GM19438 (cell line): Measurements from ENCODE around the gene IGSF9B.

Source experiments
- ATAC-seq: cut with Tn5 transposase; IDR thresholded peaks from one replicate; pipeline ENCODE4 v1.9.1; 2021; ENCODE audit warnings: low read depth; ENCODE audit not compliant: unreplicated experiment

IGSF9B gene

DNA sequence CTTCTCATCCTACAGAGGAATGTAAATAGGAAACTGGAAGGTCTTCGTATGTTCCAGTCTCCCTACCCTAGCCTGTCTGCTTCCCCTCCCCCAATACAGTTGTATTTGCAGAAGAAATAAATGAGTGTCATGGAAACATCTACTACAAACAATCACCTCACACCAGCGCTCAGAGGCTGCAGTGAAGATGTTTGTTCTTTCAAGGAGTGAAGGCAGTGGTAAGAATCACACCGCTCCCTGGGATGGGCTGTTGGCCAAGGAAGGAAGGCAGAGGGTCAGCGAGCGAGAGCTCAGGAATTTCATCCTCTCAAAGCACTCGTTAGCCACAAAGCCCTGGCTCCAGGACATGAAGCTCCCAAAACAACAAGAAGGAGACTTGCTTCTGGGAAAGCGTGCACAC, 1.1 kb upstream of the IGSF9B start:
- ATAC-seq = no peak

DNA sequence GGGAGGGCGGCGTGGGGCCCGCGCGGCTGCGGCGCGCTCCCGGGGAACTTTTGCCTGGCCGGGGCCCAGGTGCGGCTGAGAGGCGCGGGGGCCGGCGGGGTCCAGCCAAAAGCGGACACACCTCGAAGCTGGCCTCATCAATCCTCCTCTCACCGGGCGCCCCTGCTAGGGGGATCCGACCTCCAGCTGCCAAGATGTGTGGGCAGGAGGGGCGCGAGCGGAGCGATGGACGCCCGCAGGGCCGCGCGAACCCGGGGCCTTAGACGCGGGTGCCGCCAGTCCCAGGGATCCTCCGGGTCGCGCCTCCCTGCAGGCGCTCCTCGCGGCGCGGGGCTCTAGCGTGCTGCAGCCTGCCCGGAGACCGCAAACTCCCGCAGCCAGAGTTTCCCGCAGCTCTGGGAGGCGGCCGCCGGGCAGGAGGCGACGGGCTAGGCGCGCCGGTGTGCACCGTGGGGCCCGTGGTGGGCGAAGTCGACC, 785 bp downstream of the IGSF9B start:
- ATAC-seq = peak; percentile 1

DNA sequence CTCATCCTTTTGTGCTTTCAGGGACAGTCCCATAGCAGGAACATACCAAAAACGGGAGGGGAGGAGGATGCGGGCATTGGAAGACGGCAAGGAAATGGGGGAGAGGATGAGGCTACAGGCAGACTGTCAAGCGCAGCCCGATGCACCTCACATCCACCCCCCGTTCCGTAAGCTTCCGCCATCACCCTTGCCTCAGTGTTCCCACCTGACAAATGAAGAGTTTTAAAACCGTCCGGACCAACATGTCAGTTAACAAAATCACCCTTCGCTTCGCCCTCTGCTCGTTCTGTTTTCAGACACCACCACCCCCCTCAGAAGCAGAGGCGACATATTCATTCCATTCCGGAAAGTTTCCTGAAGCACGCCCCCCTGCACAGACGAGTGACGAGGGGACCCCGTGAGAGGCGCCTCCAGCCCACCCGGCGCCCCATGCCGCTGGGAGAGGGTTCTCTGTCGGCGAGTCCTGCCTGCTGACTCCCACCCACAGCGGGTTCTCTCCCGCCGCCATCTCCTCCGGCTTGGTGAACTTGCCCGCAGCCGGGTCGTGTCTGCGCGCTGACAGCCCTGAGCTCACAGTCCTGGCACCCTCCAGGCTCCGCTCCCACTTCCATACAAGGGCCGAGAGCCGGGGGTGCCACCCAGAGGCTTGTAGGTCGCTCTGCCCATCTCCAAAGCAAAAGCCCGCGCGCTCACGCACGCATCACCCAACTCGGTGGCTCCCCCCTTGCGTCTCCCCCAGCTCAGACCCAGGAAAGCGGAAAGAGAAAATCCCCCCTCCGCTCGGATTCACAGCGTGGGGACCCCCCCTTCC, 1.5 kb downstream of the IGSF9B start:
- no peak for ATAC-seq

DNA sequence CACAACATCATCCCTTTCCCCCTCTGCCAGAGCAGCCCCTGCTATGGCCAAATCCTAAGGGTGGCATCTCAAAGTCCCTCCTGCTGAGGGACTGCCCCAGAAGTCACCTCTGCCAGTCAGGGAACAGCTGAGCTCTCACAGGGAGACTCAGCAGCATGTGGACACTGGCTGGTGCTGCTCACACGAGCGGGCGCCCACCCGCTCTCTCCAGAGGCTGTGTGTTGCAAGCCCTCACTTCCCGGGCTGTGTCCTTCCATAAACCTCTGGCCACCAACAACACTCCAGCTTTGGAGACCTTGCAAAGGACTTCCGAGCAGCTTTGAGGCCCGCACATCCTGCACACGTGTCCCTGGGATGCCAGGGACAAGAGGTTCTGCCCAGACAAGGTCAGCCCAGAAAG, 2.8 kb downstream of the IGSF9B start:
- no peak for ATAC-seq

DNA sequence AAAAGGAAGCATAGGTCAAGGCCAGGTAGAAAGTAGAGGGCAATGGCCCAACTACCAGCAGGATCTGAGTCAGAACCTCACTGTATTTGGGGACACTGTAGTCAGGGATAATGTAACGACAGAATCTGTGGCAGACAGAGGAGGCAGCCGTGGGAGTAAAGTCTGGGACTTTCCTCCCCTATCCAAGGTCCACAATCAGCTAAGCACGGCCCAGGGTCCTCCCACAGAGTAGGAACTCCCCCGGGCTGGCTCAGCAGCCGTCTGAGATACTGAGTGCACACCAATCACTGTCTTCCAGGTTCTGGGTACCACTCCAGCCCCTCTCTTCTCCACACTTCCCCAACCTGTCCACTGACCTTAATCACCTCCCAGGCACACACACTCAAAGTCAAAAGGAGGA, 3.2 kb downstream of the IGSF9B start:
- no peak for ATAC-seq

DNA sequence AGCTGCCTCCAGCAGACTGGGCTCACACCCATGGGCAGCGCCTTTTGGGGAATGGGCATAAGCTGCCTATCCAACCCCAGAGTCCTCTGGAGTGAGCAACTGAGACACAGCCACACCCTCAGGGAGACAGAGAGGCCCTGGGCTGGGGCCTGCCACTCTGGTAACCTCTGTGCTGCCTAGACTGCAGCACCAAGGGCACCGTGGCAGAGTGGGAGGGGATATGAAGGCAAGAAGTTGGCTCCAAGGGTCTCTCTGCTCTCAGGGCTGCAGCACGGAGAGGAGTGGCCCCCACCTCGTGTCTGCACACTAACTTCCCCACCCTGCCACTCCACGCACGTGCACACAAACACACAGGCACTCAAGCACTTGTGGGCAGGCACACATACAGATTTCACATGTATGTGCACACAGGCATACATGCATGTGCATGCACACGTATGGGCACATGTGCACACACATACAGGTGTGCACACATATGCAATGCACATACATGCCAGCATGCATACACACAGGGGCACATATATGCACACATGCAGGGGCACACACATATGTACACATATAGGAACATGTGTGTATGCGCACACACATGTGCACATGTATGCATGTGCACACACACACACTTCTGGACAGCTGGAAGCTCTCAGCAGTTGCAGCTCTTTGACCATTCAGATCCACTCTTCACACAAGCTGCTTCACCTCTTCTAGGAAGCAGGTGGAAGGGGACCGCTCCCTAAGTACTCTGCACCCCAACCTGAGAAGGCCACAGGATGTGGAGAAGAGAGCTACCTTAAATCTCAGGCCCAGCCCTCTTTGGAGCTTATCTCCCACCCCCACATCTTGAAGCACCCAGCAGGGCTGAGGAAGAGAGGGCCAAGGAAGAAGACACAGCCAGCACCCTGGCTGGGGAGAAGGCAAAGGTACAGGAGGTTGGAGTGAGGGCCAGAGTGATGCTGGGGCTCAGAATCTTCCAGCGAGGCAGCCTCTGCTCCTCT, 4.3 kb downstream of the IGSF9B start:
- no peak for ATAC-seq

DNA sequence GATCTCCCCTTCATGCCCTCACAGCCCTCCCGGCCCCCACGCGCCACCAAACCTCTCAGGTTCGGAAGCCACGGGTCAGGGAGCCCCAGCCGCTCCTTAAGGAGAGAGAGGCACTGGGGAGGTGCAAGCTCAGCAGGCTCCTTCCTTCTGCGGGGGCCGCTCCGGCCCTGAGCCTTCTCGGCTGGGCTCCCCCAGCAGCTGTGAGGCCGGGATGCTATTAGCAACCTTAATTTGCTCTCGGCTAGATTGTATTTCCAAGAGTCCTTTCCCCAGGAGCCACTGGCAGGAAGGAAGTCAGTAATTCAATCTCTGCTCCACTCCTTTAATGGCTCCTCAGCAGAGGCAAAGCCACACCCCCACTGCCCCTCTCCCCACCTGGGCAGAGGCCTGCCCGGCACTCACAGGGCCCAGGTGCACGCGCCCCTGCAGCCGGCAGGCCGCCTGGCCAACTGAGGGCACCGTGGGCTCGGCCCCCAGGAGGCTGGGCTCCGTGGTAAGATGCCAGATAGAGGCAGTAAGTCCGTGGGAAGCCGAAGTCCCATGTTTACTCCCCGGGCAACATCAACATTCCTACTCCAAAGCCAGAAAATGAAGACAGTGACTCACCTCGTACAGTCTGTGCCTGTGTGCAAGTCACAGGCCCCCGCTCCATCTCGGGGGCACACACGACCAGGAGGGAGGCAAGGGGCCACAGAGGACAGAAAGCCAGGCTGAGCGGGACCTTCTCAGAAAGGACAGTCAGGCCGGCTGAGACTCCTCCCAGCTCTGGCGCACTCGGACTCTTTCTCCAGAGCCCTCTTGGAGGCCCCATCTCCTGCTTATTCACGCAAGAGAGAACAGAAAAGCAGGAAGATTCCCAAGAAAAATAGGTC, 5.2 kb downstream of the IGSF9B start:
- ATAC-seq = no peak

DNA sequence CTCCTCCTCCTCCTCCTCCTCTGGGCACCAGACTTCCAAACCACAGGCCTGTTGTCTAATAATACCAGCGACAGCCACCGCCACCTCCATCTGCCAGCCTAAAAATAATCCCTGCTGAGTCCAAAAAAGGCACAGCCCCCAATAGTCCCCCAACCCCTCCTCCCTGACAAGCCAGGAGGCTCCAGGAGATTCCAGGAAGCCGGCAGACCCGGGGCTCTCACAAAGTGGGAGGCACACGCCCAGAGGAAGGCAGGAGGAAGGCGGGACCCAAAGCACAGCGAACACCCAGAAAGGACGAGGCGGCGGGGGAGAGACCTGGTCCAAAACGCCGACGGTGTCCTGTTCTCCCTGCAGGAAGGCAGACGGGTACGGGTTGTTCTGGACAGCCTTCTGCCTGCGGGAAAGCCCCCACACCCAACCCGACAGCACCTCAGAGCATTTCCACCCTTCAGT, 5.9 kb downstream of the IGSF9B start:
- ATAC-seq = no peak

DNA sequence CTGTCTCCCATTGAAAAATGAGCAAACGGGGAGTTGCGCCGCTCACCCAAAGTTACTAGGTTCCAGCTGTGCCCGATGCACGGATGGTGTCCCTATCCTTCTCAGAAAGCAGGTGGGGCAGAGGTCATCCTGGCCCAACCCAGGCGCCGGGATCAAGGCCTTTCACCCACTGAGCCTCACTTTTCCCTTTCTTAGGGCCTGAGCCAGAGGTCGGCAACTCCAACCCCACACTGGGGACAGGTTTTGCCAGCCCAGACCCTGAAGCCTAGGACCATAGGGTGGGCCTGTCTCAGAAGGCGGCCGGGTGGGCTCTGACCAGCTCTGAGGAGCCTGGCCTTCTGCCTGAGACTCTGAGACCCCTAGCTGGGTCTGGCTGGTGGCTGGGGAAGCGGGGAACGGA, 6.3 kb downstream of the IGSF9B start:
- ATAC-seq = no peak

DNA sequence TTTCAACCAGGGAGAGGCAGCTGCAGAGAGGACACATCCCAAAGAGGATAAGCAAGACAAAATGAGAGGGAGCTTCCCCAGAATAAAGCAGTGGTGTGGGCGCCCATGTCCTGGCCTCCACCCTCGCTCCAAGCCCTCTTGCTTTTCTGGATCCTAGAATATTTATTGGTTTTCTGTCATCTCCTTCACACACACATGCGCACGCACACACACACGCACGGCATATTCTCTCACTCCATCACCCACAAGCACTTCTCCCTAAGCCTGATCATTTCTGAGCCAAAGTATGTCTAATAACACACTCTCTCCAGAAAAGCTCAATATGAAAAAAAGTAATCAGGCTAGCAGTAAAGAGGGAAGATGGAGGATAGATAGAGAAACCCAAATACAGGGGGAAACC, 7.6 kb downstream of the IGSF9B start:
- ATAC-seq = no peak

DNA sequence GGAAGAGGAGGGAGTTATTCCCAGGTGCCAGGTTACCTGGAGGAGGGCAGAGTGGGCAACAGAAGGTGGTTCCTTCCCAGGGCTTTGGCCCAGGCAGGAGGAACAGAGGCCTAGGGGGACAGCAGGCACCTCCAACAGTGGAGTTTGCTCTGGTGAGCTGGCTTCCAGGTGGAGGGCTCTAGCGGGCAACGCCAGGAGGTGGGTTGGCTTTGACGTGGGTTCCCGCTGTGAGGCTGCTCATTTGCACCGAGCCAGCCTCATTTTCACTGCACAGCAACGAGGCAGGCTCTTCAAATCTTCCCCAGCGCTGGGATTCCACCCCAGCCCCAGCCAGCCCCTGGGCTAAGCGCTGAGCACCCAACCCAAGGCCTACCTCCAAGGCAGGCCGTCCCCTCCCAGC, 8.1 kb downstream of the IGSF9B start:
- ATAC-seq = no peak

DNA sequence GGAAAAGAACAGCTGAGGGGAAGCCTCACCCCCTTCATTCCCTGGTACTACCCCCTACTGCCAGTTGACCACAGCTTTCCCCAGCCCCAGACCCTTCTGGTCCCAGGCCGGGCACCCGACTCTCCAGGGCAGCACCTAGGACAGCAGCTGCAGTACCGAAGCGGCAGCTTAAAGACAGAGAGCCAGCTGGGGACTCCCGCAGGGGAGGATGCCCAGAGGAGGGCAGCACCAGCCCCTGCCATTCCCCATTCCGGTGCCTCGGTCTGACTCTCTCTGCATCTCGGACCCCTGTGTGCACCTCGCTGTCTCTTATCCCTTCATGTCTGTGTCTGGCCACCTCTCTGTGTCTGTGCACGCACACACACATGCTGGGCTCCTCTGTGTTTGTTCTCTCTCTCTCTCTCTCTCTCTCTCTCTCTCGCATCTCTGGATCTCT, 9.4 kb downstream of the IGSF9B start:
- ATAC-seq = peak; percentile 52

DNA sequence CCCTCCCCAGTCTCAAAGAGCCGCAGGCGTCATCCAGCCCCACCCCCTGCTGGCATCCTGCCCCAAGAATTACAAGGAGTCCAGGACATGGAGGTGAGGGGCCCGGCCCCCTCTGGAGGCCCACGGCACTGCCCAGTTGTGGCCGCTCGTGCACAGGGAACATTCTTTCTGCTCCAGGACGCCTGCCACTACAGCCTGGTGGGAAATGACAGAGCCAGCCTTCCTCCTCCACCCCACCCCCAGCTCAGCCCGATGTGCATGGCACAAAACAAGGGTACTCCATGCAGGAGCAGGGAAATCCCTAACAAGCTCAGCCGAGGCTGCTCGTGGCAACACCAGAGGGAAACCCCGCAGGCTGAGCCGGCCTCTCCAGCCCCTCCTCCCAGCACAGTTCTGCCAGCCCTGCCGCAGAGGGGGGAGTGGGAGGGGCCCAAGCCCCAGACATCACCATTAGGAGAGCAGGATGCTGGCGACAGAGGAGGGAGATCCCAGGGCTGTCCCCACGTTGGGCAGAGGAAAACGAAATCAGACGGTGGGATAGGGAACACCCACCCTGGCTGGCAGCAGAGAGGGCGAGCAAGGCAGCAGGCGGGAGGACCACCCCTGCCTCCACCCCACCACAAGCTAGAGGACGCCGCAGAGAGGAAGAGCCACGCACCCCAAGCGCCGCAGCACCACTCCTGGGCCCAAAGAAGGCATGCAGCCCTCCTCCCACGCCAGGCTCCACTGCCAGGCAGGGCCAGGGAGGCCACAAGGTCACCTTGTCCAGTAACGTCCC, 10.0 kb downstream of the IGSF9B start:
- ATAC-seq = peak; percentile 8

DNA sequence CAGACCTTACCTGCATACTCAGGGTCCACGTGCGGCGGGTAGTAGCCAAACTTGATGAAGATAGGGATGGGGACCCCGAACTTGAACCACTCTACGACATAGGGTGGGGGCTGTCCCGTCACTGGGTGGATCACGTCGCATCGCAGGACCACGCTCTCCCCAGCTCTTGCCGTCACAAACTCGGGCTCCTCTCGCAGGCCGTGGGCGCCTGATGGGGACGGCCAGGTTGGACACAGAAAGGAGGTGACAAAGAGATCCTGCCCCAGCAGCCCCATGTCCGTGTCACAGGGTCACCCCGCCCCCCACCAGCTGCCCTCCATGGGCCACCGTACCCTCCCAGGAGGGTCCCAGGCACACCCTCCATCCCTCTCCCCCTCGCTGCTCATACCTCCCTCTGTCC, 10.7 kb downstream of the IGSF9B start:
- ATAC-seq = no peak

DNA sequence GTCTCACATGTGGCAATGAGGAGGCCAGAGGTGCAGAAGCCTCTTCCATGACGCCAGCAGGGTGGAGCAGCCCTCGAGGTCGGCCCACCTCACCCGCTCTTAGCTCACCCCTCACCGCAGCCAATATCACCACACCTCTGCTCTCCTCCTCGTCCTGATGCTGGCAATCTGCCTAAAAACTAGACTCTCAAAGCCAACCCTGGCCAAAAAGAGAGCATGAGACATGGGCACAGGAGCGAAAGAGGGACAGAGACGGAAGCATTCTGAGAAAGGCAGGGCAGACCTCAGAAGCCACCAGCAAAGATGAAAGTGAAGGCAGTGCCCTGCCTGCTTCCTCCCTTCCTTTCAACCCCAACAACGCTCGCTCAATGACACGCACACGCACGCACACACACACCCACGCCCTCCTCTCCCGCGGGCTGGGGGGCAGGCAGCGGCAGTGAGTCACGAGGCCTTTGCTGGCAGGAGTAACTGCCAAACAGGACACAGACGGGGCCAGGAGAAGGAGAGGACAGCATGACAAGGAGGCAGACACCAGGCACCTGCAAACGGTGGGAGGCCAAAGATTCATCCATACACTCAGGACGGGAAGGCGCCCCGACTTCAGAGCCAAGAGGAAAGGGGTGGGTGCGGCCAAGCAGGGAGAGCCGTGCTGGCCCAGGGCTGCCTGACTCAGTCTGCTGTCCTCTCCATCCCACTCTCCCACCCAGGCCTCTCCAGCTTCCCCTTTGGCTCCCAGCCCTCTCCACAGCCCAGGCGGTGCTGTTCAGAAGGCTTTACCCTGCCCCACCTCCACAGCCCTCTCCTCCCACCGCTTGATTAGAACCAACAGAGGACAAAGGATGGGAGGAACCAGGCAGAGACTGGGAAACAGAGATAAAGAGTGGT, 11.4 kb downstream of the IGSF9B start:
- no peak for ATAC-seq

DNA sequence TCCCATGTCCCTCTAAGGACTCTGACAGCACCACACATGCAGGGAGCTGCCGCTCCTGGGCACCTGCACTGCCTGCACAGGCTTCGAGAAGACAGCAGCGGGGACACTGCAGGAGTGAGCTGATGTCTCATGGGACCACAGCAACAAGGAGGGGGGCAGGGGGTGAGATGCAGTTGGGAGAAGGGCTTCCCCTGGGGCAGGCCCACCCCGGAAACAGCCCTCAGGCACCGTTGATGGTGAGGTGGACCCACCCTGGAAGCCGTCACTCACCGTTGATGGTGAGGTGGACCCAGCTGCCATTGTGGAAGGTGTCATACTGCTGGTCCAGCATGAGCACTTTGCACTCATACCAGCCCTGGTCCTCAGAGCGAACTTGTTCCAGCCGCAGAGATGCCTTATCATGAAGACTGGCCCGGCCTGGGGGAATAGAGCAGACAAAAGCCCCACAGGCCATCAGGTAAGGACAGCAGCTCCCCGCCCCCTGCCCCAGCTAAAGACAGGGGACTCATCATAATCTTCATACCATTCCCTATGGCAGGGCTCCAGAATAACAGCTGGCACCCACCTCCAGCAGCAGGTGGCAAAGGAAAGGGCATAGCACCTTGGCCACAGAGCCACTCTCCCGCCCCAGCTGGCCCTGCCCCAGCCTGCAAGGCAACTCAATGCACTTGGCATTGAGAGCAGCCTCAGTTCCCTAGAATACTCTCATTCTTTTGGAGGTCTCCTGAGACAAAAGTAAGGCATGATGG, 12.6 kb downstream of the IGSF9B start:
- no peak for ATAC-seq

DNA sequence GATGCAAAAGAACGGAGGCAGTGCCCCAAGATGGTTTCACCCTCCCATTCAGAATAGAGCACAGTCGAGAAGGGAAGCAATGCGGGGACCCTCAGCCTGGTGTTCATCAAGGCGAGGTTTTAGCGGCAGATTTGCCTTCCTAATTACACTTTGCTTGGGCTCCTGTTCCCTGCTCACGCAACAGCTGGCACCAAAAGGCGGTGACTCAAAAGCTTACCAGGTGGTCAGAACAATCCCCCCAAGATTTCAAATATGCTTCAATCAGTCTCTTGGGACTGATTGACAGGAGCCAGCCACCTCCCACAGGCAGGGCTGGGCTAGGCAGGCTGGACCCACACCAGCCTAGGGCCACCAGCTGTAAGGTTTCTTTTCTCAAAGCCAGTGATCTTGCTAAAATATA, 14.2 kb downstream of the IGSF9B start:
- no peak for ATAC-seq

DNA sequence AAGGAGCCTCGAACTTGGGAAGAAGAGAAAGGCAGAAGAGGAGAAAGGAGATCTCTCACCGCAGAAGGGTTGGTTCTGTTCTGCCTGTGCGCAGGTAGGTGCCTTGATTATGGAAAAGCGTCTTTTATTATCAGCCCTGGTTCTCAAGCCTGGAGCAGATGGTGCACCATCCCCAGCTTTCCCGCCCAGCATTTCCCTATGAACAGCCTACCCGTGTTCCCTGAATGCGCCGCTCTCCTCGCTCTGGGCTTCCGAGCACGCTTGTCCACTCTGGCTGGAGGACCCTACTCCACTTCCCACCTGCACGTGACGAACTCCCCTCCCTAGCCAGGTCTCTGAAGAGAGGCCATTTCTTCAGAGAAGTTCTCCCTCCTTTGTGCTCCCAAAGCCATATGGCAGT, 15.2 kb downstream of the IGSF9B start:
- no peak for ATAC-seq
